Thyroid gland (tissue), 4 donors: Measurements from ENCODE around the gene IGFBP7.

Source experiments
- CTCF ChIP-seq, 6 experiments: fragments of 200-600 bp in 3 of 6; fragments of 450-650 bp in 3 of 6; sonication (generic) in 3 of 6; IDR thresholded peaks; one replicate each; pipeline ENCODE4 v1.5.1; 2016 to 2019; ENCODE audit warnings: antibody characterized with exemption in 6 of 6, mild to moderate bottlenecking in 2 of 6, inconsistent platforms in 1 of 6, moderate library complexity in 1 of 6
- POLR2A ChIP-seq, 2 donors: fragments of 450-650 bp; IDR thresholded peaks; one replicate each; pipeline ENCODE4 v1.6.1; 2017; ENCODE audit warnings: antibody characterized with exemption in 2 of 2, mild to moderate bottlenecking in 2 of 2, moderate library complexity in 1 of 2

- no peak for TF ChIP-seq CTCF (IDR thresholded peaks at IDR 0.05)
- no peak for TF ChIP-seq POLR2A (IDR thresholded peaks at IDR 0.05)
Measured at GRCh38 chr4:57023104-57023503, 87.1 kb downstream of the IGFBP7 start.
